Measurements from ENCODE around the gene PLXNA4.

- TF ChIP-seq CTCF (IDR thresholded peaks at IDR 0.05), result no peak
- peak in 1 of 2 donors; percentile 38 for TF ChIP-seq POLR2AphosphoS5 (IDR thresholded peaks at IDR 0.05; ENCODE audit: insufficient read depth in 1 of 2, low read depth in 1 of 2)
These were observed 325.0 kb downstream of the PLXNA4 start for GRCh38 chr7:132251327-132251659.

Data from vagina (tissue), 2 donors.